CD14-positive monocyte (primary cell): ENCODE data around the gene NAT14. TPM values are rescaled to one million over a fixed set of nuclear protein-coding genes. Genes with fewer than 3 reads are reported as not detected.

Experiments
- DNase-seq, 3 donors: peaks; one replicate each; pipeline ENCODE4 v3.0.0-alpha.2; 2011 to 2022
- H2AFZ ChIP-seq: 2 replicates; pipeline ENCODE4 v1.6.0; 2012; ENCODE audit warnings: mild to moderate bottlenecking, low read depth, low read length, inconsistent platforms; ENCODE audit not compliant: insufficient read depth, poor library complexity, severe bottlenecking
- H3K27ac ChIP-seq, 2 donors: 1 replicate in 1 of 2; 2 replicates in 1 of 2; pipeline ENCODE4 v1.5.1; 2012 to 2013; ENCODE audit warnings: low read length in 2 of 2, control low read depth in 1 of 2, inconsistent platforms in 1 of 2, low read depth in 1 of 2, mild to moderate bottlenecking in 1 of 2
- H3K27me3 ChIP-seq, 2 donors: one replicate each; pipeline versions ENCODE4 v1.6.0 to v1.6.1; 2011 to 2013; ENCODE audit warnings: low read length in 2 of 2; ENCODE audit not compliant: control insufficient read depth in 2 of 2, insufficient read depth in 2 of 2
- H3K36me3 ChIP-seq, 2 donors: replicated peaks in 1 of 2; 1 replicate in 1 of 2; 2 replicates in 1 of 2; pipeline versions ENCODE4 v1.5.1 to v1.6.1; 2012 to 2013; ENCODE audit warnings: low read length in 2 of 2, control low read depth in 1 of 2, inconsistent platforms in 1 of 2, mild to moderate bottlenecking in 1 of 2; ENCODE audit not compliant: insufficient read depth in 2 of 2, control insufficient read depth in 1 of 2
- H3K4me1 ChIP-seq, 2 donors: 1 replicate in 1 of 2; 2 replicates in 1 of 2; pipeline versions ENCODE4 v1.5.1 to v1.6.1; 2012 to 2013; ENCODE audit warnings: low read length in 2 of 2, control low read depth in 1 of 2, inconsistent platforms in 1 of 2, mild to moderate bottlenecking in 1 of 2, moderate library complexity in 1 of 2; ENCODE audit not compliant: insufficient read depth in 2 of 2, control insufficient read depth in 1 of 2
- H3K4me2 ChIP-seq: replicated peaks from 2 replicates; pipeline ENCODE3; 2012; ENCODE audit warnings: low read length, moderate library complexity, mild to moderate bottlenecking; ENCODE audit not compliant: poor library complexity, severe bottlenecking; ENCODE audit errors: extremely low read depth
- H3K4me3 ChIP-seq, 3 experiments: fragments of 200-600 bp in 1 of 3; sonication (generic) in 1 of 3; replicated peaks in 1 of 3; 1 replicate in 2 of 3; 2 replicates in 1 of 3; pipeline ENCODE4 v1.5.1; 2011 to 2013; ENCODE audit warnings: low read length in 3 of 3, mild to moderate bottlenecking in 3 of 3, control low read depth in 2 of 3, low read depth in 2 of 3, inconsistent platforms in 1 of 3, moderate library complexity in 1 of 3
- H3K79me2 ChIP-seq: 2 replicates; pipeline ENCODE4 v1.6.0; 2012; ENCODE audit warnings: mild to moderate bottlenecking, control low read depth, inconsistent platforms, low read length, moderate library complexity; ENCODE audit not compliant: insufficient read depth
- H3K9ac ChIP-seq: 2 replicates; pipeline ENCODE4 v1.6.0; 2017; ENCODE audit warnings: low read length, mild to moderate bottlenecking; ENCODE audit not compliant: insufficient read depth, poor library complexity, severe bottlenecking
- H3K9me3 ChIP-seq, 2 donors: replicated peaks in 1 of 2; 1 replicate in 1 of 2; 2 replicates in 1 of 2; pipeline versions ENCODE4 v1.5.1 to v1.6.1; 2012 to 2013; ENCODE audit warnings: low read length in 2 of 2, control low read depth in 1 of 2; ENCODE audit not compliant: control insufficient read depth in 1 of 2, insufficient read depth in 1 of 2
- H4K20me1 ChIP-seq: 2 replicates; pipeline ENCODE4 v1.6.0; 2012; ENCODE audit warnings: mild to moderate bottlenecking, low read length, control low read depth, moderate library complexity; ENCODE audit not compliant: insufficient read depth
- H3K27ac Mint-ChIP-seq, 7 donors: one replicate each; pipeline ENCODE4 v1.8.0; 2020; ENCODE audit warnings: mild to moderate bottlenecking in 7 of 7, mixed read lengths in 7 of 7, moderate library complexity in 6 of 7, inconsistent platforms in 2 of 7
- H3K27me3 Mint-ChIP-seq, 3 donors: one replicate each; pipeline ENCODE4 v1.8.0; 2021 to 2022; ENCODE audit warnings: low read depth in 3 of 3, mild to moderate bottlenecking in 3 of 3, mixed read lengths in 3 of 3, moderate library complexity in 3 of 3, inconsistent platforms in 1 of 3
- H3K36me3 Mint-ChIP-seq, 2 donors: one replicate each; pipeline ENCODE4 v1.8.0; 2020; ENCODE audit warnings: mixed read lengths in 2 of 2, inconsistent platforms in 1 of 2, mild to moderate bottlenecking in 1 of 2
- H3K4me1 Mint-ChIP-seq: one replicate; pipeline ENCODE4 v1.8.0; 2020; ENCODE audit warnings: mild to moderate bottlenecking, mixed read lengths
- H3K4me3 Mint-ChIP-seq, 2 donors: one replicate each; pipeline ENCODE4 v1.8.0; 2020; ENCODE audit warnings: mild to moderate bottlenecking in 2 of 2, mixed read lengths in 2 of 2, moderate library complexity in 1 of 2
- H3K9me3 Mint-ChIP-seq, 7 donors: one replicate each; pipeline ENCODE4 v1.8.0; 2020 to 2022; ENCODE audit warnings: mixed read lengths in 7 of 7, mild to moderate bottlenecking in 6 of 7, moderate library complexity in 6 of 7, inconsistent platforms in 2 of 7
- WGBS: methylation state at CpG from one replicate; pipeline ENCODE4 v1.1.5; 2013; ENCODE audit warnings: missing lambda C conversion rate; ENCODE audit not compliant: insufficient coverage; 5-methylcytosine and 5-hydroxymethylcytosine counted together
- intact Hi-C, 2 donors: fragments of 100-400 bp; cut with micrococcal nuclease; formaldehyde crosslinking; loops; one replicate each; pipeline versions ENCODE4 v1.15.0 to v1.15.1; 2023
- polyA plus RNA-seq, 3 donors: library from polyadenylated mRNA; depleted of rRNA in 1 of 3; unstranded in 2 of 3; stranded (reverse) in 1 of 3; fragments of 300-500 nt in 2 of 3; fragments of >200 nt in 1 of 3; fragmentation: Illumina TruSeq in 2 of 3; gene quantifications; 1 replicate in 2 of 3; 2 replicates in 1 of 3; pipeline ENCODE4 v1.2.3, GENCODE V29; 2012 to 2021
- TF ChIP-seq, protein P1 (sequence below): fragments of 200-600 bp; IDR thresholded peaks from one replicate; pipeline ENCODE4 v1.8.0; 2022; ENCODE audit warnings: antibody characterized with exemption, mild to moderate bottlenecking

Gene NAT14
- polyA plus RNA-seq, 3 donors, result 1.5 to 2.2 (median 1.9) TPM

DNA sequence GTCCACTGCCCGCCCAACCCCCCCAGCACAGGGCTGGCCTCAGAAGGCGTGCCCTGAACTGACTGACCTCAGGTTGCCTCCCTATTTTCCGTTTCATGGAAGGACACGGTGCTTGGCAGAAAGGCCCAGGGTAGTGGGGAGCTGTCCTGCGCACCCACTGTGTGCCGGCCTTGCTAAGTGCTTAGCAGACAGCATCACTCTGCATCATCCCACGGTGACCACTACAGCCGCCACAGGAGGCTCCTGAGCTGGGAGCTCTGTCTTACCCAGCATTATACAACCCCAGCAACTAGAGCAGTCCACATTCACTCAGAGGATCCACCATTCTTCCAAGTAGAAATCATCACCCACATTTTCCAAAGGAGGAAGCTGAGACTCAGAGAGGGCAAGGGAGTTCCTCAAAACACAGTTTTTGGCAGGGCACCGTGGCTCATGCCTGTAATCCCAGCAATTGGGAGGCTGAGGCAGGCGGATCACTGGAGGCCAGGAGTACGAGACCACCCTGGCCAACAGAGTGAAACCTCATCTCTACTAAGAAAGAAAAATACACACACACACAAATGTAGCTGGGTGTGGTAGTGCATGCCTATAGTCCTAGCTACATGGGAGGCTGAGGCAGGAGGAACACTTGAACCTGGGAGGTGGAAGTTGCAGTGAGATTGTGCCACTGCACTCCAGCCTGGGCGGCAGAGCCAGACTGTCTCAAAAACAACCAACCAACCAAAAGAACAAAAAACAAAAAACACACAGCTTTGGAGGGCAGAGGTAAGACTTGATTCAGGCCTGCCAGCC, 50.4 kb downstream of the NAT14 start:
- DNase-seq, result no peak

DNA sequence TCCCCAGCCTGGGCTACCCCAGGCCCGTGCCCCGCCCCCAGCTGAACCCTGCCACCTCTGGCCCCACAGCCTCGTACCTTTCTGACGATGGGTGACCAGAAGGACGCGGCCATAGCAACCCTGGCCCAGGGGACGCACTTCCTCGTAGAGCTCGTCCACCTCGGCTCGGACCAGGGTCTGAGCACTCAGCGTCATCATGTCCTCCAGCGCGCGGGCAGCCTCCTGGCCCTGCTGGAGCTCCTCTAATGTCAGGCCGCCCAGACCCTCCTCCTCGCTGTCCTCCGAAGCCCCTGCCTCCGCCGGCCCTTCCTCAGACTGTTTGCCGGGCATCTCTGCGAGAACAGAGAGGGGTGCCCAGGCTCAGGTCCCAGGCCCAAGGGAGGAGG, 51.0 kb downstream of the NAT14 start:
- intact Hi-C loops, result no loop called here
- Mint-ChIP-seq H3K27ac (no peak overlapping the region), H3K4me1 (peaks cover 2% of the 10 kb centered on the region), H3K4me3 (no peak overlapping the region), H3K9me3 (peaks cover 0 to 3% (median 0%) of the 10 kb centered on the region in 7 donors), H3K27me3 (peaks cover 2 to 5% (median 2%) of the 10 kb centered on the region in 3 donors), H3K36me3 (no peaks in the 10 kb centered on the region)
- Histone ChIP-seq H3K4me1 (no peaks in the 10 kb centered on the region), H3K4me2 (no peak overlapping the region), H3K27me3 (no peaks in the 10 kb centered on the region), H3K4me3 (no peak overlapping the region), H2AFZ (no peak overlapping the region), H4K20me1 (no peaks in the 10 kb centered on the region), H3K27ac (no peak overlapping the region), H3K79me2 (no peaks in the 10 kb centered on the region), H3K9me3 (no peaks in the 10 kb centered on the region), H3K9ac (no peak overlapping the region), H3K36me3 (no peaks in the 10 kb centered on the region)
- DNase-seq, result no peak
- 95% methylated on average over 19 of the region's 22 CpGs for WGBS
- TF ChIP-seq, protein P1, sequence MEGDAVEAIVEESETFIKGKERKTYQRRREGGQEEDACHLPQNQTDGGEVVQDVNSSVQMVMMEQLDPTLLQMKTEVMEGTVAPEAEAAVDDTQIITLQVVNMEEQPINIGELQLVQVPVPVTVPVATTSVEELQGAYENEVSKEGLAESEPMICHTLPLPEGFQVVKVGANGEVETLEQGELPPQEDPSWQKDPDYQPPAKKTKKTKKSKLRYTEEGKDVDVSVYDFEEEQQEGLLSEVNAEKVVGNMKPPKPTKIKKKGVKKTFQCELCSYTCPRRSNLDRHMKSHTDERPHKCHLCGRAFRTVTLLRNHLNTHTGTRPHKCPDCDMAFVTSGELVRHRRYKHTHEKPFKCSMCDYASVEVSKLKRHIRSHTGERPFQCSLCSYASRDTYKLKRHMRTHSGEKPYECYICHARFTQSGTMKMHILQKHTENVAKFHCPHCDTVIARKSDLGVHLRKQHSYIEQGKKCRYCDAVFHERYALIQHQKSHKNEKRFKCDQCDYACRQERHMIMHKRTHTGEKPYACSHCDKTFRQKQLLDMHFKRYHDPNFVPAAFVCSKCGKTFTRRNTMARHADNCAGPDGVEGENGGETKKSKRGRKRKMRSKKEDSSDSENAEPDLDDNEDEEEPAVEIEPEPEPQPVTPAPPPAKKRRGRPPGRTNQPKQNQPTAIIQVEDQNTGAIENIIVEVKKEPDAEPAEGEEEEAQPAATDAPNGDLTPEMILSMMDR, result no peak

More for the DNA sequence above, 50.4 kb downstream of the NAT14 start:
- Histone ChIP-seq H3K4me2 (no peak overlapping the region), H4K20me1 (no peaks in the 10 kb centered on the region), H3K4me1 (no peaks in the 10 kb centered on the region), H3K36me3 (no peaks in the 10 kb centered on the region), H3K4me3 (no peak overlapping the region), H3K27me3 (no peaks in the 10 kb centered on the region), H3K79me2 (no peaks in the 10 kb centered on the region), H3K27ac (no peak overlapping the region), H3K9ac (no peak overlapping the region), H2AFZ (no peak overlapping the region), H3K9me3 (no peaks in the 10 kb centered on the region)
- Mint-ChIP-seq H3K27ac (peak overlapping the region in 1 of 7 donors; percentile 35), H3K4me3 (no peak overlapping the region), H3K9me3 (peaks cover 0 to 3% (median 0%) of the 10 kb centered on the region in 7 donors), H3K4me1 (peaks cover 2% of the 10 kb centered on the region), H3K27me3 (peaks cover 2 to 5% (median 2%) of the 10 kb centered on the region in 3 donors), H3K36me3 (no peaks in the 10 kb centered on the region)
- intact Hi-C loops, result no loop called here
- TF ChIP-seq, protein P1, result no peak
- WGBS, result 92% methylated on average over 9 of the region's 12 CpGs
